ENCODE data around the gene CUEDC1. TPM values are rescaled to one million over a fixed set of nuclear protein-coding genes. Genes with fewer than 3 reads are reported as not detected.

CUEDC1 gene
- total RNA-seq, 4 donors from 2014 or later: 17.1 to 25.7 (median 22.1) TPM

- no peak for TF ChIP-seq CTCF (IDR thresholded peaks at IDR 0.05)
- ATAC-seq (ENCODE audit: low FRiP score) (no peak), DNase-seq (ENCODE audit: low spot score) (no peak)
Observed at GRCh38 chr17:57984936-57985674, 29.9 kb upstream of the CUEDC1 start.

- TF ChIP-seq CTCF (IDR thresholded peaks at IDR 0.05): no peak
- DNase-seq (ENCODE audit: low spot score) (no peak), ATAC-seq (ENCODE audit: low FRiP score) (no peak)
Observed at GRCh38 chr17:57984261-57984890, 29.2 kb upstream of the CUEDC1 start.

GRCh38 chr17:57983446-57983845, 28.2 kb upstream of the CUEDC1 start:
- no peak for TF ChIP-seq CTCF (IDR thresholded peaks at IDR 0.05)
- no peak for ATAC-seq (ENCODE audit: low FRiP score)
- DNase-seq (ENCODE audit: low spot score): no peak

- no peak for TF ChIP-seq CTCF (IDR thresholded peaks at IDR 0.05)
- ATAC-seq (ENCODE audit: low FRiP score): no peak
- DNase-seq (ENCODE audit: low spot score): no peak
Observed at GRCh38 chr17:57982452-57983170, 27.4 kb upstream of the CUEDC1 start.

GRCh38 chr17:57980522-57980921, 25.3 kb upstream of the CUEDC1 start:
- ATAC-seq (ENCODE audit: low FRiP score) (no peak), DNase-seq (ENCODE audit: low spot score) (no peak)
- TF ChIP-seq CTCF (IDR thresholded peaks at IDR 0.05): no peak

- no peak for DNase-seq (ENCODE audit: low spot score)
- no peak for ATAC-seq (ENCODE audit: low FRiP score)
- no peak for TF ChIP-seq CTCF (IDR thresholded peaks at IDR 0.05)
Observed at GRCh38 chr17:57979076-57979475, 23.9 kb upstream of the CUEDC1 start.

Data from omental fat pad (tissue), 4 donors.